Right lobe of liver (tissue), 6 donors: Measurements from ENCODE around the gene SLC35F4. TPM values are rescaled to one million over a fixed set of nuclear protein-coding genes. Genes with fewer than 3 reads are reported as not detected.

Experiments
- ATAC-seq, 4 donors: fragments of 200-7000 bp; cut with Tn5 transposase; one replicate each; pipeline ENCODE4 v1.9.1; 2020; ENCODE audit warnings: mild to moderate bottlenecking in 4 of 4, moderate library complexity in 4 of 4
- DNase-seq, 3 donors: peaks; one replicate each; pipeline ENCODE4 v3.0.0-alpha.2; 2020
- H3K27ac ChIP-seq, 3 donors: fragments of 200-600 bp; one replicate each; pipeline ENCODE4 v1.8.0; 2022
- H3K27me3 ChIP-seq, 2 donors: fragments of 200-600 bp; one replicate each; pipeline ENCODE4 v1.8.0; 2022
- H3K36me3 ChIP-seq, 4 donors: fragments of 200-600 bp; sonication (generic) in 1 of 4; one replicate each; pipeline versions ENCODE4 v1.5.1 to v1.8.0; 2017 to 2022; ENCODE audit warnings: control low read depth in 1 of 4
- H3K4me1 ChIP-seq, 4 donors: fragments of 200-600 bp; sonication (generic) in 1 of 4; one replicate each; pipeline versions ENCODE4 v1.5.1 to v1.8.0; 2017 to 2022; ENCODE audit warnings: control low read depth in 1 of 4
- H3K4me3 ChIP-seq, 3 donors: fragments of 200-600 bp; one replicate each; pipeline ENCODE4 v1.8.0; 2022
- H3K9me3 ChIP-seq, 4 donors: fragments of 200-600 bp; sonication (generic) in 1 of 4; one replicate each; pipeline versions ENCODE4 v1.5.1 to v1.8.0; 2017 to 2022; ENCODE audit warnings: control low read depth in 1 of 4
- POLR2A ChIP-seq: fragments of 450-650 bp; IDR thresholded peaks from one replicate; pipeline ENCODE4 v1.6.1; 2017; ENCODE audit warnings: antibody characterized with exemption, mild to moderate bottlenecking
- WGBS: methylation state at CpG from one replicate; pipeline ENCODE4 v1.1.6; 2018; ENCODE audit warnings: low coverage, low lambda C conversion rate; ENCODE audit not compliant: insufficient coverage; ENCODE audit errors: missing lambda C conversion rate; 5-methylcytosine and 5-hydroxymethylcytosine counted together
- intact Hi-C, 2 donors: fragments of 100-400 bp; cut with DNase I; formaldehyde crosslinking; loops; one replicate each; pipeline versions ENCODE4 v1.11.2 to v1.14.1; 2022
- total RNA-seq, 6 experiments: library from RNA; depleted of rRNA in 2 of 6; stranded (reverse); fragments of >200 nt in 2 of 6; fragmentation: NEBNext Ultra II Directional in 3 of 6; extraction: Animal tissue kit (Norgen Biotek cat#: 25700) in 3 of 6; gene quantifications; one replicate each; pipeline versions ENCODE4 v1.1.0 to v1.2.4, GENCODE V29; 2016 to 2023
- TF ChIP-seq, protein P1 (sequence below), 4 donors: fragments of 200-600 bp in 3 of 4; fragments of 450-650 bp in 1 of 4; IDR thresholded peaks; one replicate each; pipeline versions ENCODE4 v1.5.1 to v1.8.0; 2016 to 2022; ENCODE audit warnings: antibody characterized with exemption in 4 of 4, mild to moderate bottlenecking in 2 of 4
- donor health status: DM: no; HTN: yes; CAD: no.
- donor health status: DM: no; HTN: no; CAD: no.
- donor health status: DM: no; HTN: no; CAD: no.
- donor health status: DM: no; HTN: yes; CAD: no.
- donor health status: DM: no; HTN: yes; CAD: no.

The SLC35F4 gene
- total RNA-seq, 6 experiments from 2014 or later = not detected

DNA sequence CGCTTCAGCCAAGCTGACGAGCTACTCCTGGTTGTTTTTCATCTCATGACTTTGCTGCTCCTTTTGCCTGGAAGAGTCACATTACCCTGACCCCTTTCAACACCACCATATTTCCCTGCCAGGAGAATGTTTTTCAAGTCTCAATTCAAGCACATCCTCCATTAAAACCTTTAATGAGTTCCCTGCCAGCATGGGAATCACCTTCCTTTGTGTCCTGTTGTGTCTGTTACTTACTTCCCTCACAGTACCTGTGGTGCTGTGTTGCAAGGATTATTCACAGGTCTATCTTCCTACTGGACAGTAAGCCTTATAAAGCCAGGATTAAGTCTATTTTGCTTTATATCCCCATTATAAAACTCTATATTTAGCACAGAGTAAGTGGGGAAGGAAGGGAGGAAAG is 13.6 kb upstream of the SLC35F4 start:
- no peak for ATAC-seq
- TF ChIP-seq, protein P1, sequence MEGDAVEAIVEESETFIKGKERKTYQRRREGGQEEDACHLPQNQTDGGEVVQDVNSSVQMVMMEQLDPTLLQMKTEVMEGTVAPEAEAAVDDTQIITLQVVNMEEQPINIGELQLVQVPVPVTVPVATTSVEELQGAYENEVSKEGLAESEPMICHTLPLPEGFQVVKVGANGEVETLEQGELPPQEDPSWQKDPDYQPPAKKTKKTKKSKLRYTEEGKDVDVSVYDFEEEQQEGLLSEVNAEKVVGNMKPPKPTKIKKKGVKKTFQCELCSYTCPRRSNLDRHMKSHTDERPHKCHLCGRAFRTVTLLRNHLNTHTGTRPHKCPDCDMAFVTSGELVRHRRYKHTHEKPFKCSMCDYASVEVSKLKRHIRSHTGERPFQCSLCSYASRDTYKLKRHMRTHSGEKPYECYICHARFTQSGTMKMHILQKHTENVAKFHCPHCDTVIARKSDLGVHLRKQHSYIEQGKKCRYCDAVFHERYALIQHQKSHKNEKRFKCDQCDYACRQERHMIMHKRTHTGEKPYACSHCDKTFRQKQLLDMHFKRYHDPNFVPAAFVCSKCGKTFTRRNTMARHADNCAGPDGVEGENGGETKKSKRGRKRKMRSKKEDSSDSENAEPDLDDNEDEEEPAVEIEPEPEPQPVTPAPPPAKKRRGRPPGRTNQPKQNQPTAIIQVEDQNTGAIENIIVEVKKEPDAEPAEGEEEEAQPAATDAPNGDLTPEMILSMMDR (IDR thresholded peaks at IDR 0.05) = no peak
- TF ChIP-seq POLR2A = no peak
- Histone ChIP-seq H3K36me3 (no peaks in the 10 kb centered on the region), H3K4me1 (no peaks in the 10 kb centered on the region), H3K9me3 (no peaks in the 10 kb centered on the region), H3K4me3 (no peak overlapping the region), H3K27me3 (no peaks in the 10 kb centered on the region), H3K27ac (no peak overlapping the region)
- intact Hi-C loops = no loop called here
- DNase-seq = no peak
- 33% methylated on average over 2 of the region's 2 CpGs for WGBS

DNA sequence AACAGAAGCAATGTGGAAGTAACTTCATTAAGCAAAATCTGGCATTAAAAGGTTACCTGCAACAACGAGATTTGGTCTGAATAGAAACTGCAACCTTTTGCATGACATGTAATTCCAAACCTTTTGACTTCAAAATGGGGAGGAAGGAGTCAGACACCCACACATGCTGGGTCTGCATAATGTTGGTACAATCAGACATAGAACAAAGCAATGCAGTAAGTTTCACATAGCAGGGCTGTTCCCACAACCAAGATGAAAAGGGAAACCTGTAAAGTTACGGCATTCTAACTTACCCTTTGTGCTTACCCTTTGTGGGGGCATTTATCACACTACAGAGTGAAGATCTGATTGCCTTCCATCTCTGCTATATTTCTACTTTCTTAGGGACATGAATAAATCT is 10.1 kb upstream of the SLC35F4 start:
- DNase-seq (no peak), ATAC-seq (no peak)
- Histone ChIP-seq H3K36me3 (no peaks in the 10 kb centered on the region), H3K27me3 (no peaks in the 10 kb centered on the region), H3K4me1 (no peaks in the 10 kb centered on the region), H3K4me3 (no peak overlapping the region), H3K9me3 (no peaks in the 10 kb centered on the region), H3K27ac (no peak overlapping the region)
- 33% methylated on average over 2 of the region's 2 CpGs for WGBS
- TF ChIP-seq, protein P1 (IDR thresholded peaks at IDR 0.05) = no peak
- TF ChIP-seq POLR2A = no peak
- intact Hi-C loops = no loop called here

DNA sequence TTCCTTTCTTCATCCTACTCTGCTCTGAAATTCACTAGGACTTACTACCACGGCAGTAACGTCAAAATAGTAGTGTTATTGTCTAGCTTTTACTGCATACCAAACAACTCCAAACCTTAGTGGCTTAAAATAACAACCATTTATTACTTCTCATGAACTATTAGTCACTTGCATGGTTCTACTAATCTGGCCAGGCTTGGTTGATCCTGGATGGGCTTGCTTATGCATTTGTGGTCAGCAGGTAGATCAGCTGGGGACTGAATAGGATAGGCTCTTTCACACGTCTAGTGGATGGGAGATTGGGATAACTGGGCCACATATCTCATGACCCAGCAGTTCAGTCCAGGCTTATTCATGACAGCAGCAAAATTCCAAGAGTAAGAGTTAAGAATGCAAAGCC is 9.4 kb upstream of the SLC35F4 start:
- TF ChIP-seq POLR2A = no peak
- TF ChIP-seq, protein P1 (IDR thresholded peaks at IDR 0.05) = no peak
- Histone ChIP-seq H3K36me3 (no peaks in the 10 kb centered on the region), H3K9me3 (no peaks in the 10 kb centered on the region), H3K27ac (no peak overlapping the region), H3K4me3 (no peak overlapping the region), H3K27me3 (no peaks in the 10 kb centered on the region), H3K4me1 (no peaks in the 10 kb centered on the region)
- ATAC-seq (no peak), DNase-seq (no peak)
- intact Hi-C loops = no loop called here
- WGBS = 19% methylated on average over 3 of the region's 3 CpGs

DNA sequence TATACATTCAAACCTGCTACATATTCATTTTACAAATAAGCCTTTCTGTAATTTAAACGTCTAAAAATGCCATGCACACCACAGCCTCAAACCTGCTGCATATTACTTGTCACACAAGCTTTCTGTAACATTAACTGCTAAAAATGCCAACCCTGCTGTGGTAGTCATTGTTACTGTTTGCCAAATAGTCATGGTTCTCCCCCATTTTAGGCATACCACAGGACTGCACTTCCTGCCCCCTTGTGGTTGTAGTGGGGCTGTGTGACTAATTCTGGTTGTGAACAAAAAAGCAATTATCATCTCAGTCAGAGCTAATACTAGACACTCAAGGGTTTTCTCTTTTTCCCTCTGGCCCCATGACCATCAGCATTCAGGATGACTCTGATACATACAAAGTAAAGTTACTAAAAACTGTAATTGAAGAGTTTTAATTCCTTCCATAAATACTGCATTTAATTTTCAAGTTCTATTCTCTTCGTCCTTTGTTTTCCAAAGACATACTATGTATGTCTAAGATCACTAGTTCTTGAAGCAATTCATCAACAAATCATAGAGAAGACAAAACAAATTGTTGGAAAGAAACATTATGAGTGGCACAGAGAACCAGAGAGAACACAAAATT is 5.7 kb upstream of the SLC35F4 start:
- Histone ChIP-seq H3K4me1 (no peaks in the 10 kb centered on the region), H3K27me3 (no peaks in the 10 kb centered on the region), H3K27ac (no peak overlapping the region), H3K4me3 (no peak overlapping the region), H3K9me3 (no peaks in the 10 kb centered on the region), H3K36me3 (no peaks in the 10 kb centered on the region)
- DNase-seq (no peak), ATAC-seq (peak in 2 of 4 donors; percentile 30 to 33)
- TF ChIP-seq, protein P1 (IDR thresholded peaks at IDR 0.05) = peak; percentile 34 to 44 (median 38)
- no peak for TF ChIP-seq POLR2A
- 32% methylated on average over 2 of the region's 2 CpGs for WGBS
- intact Hi-C loops = no loop called here
